C4-2B (cell line): ENCODE results near the gene NT5C3B.
A peak's percentile ranks its signal among the peaks of the same experiment; 100 is the strongest.

Experiments
- H3K27ac ChIP-seq: fragments of 450-650 bp; 2 replicates; pipeline ENCODE4 v1.5.1; 2017
- CTCF ChIP-seq: fragments of 450-650 bp; conservative IDR thresholded peaks from 2 replicates; pipeline ENCODE4 v1.5.1; 2017; ENCODE audit warnings: mild to moderate bottlenecking
- ZFX ChIP-seq: fragments of 450-650 bp; IDR thresholded peaks from 2 replicates; pipeline ENCODE4 v1.6.1; 2017

The NT5C3B gene

GRCh38 chr17:41813152-41813680 is 22.8 kb downstream of the NT5C3B start:
- TF ChIP-seq CTCF (no peak), ZFX (no peak)
- H3K27ac ChIP-seq = peak overlapping the region; percentile 93

GRCh38 chr17:41812381-41813151 is 23.5 kb downstream of the NT5C3B start, which contains the start of gene FKBP10:
FKBP10 (plus strand) TSS chr17:41813004; CDS start chr17:41813035, 31 bp downstream.
- peak within 1 kb of the TSS; percentile 93 for H3K27ac ChIP-seq
- TF ChIP-seq CTCF (no peak), ZFX (peak; percentile 42; the same call in 1 of the 2 replicates)

- H3K27ac ChIP-seq = peak within 1 kb of the TSS; percentile 93
Measured at GRCh38 chr17:41811549-41812380, 24.3 kb downstream of the NT5C3B start, which contains the start of gene P3H4. P3H4 (minus strand) TSS chr17:41811949; CDS start chr17:41811915, 34 bp downstream.

GRCh38 chr17:41810659-41811548 is 25.1 kb downstream of the NT5C3B start:
- no peak for TF ChIP-seq CTCF
- no peak for TF ChIP-seq ZFX
- peak overlapping the region; percentile 93 for H3K27ac ChIP-seq

More at GRCh38 chr17:41811549-41812380, 24.3 kb downstream of the NT5C3B start, which contains the start of gene P3H4:
- peak; percentile 97 for TF ChIP-seq ZFX
- TF ChIP-seq CTCF = peak; percentile 93

GRCh38 chr17:41806685-41807445 is 29.2 kb downstream of the NT5C3B start:
- H3K27ac ChIP-seq = no peak overlapping the region
- TF ChIP-seq ZFX = no peak
- no peak for TF ChIP-seq CTCF
